Muscle layer of colon (tissue), 2 donors: ENCODE results near the gene FAM120C.

Experiments
- H3K27ac ChIP-seq: one replicate; pipeline ENCODE4 v1.7.0; 2013; ENCODE audit warnings: low read depth, mild to moderate bottlenecking, low read length, moderate library complexity
- H3K27me3 ChIP-seq, 2 donors: one replicate each; pipeline ENCODE4 v1.7.0; 2013; ENCODE audit warnings: low read length in 2 of 2, mild to moderate bottlenecking in 2 of 2; ENCODE audit not compliant: insufficient read depth in 2 of 2, control insufficient read depth in 1 of 2
- H3K36me3 ChIP-seq: one replicate; pipeline ENCODE4 v1.7.0; 2013; ENCODE audit warnings: mild to moderate bottlenecking, low read length; ENCODE audit not compliant: insufficient read depth
- H3K4me1 ChIP-seq: one replicate; pipeline ENCODE4 v1.7.0; 2013; ENCODE audit warnings: mild to moderate bottlenecking, low read length; ENCODE audit not compliant: insufficient read depth
- H3K4me3 ChIP-seq, 2 donors: one replicate each; pipeline ENCODE4 v1.7.0; 2013; ENCODE audit warnings: low read length in 2 of 2, low read depth in 1 of 2, mild to moderate bottlenecking in 1 of 2, moderate library complexity in 1 of 2
- H3K9ac ChIP-seq: one replicate; pipeline ENCODE4 v1.7.0; 2013; ENCODE audit warnings: low read length
- H3K9me3 ChIP-seq: one replicate; pipeline ENCODE4 v1.7.0; 2013; ENCODE audit warnings: mild to moderate bottlenecking, low read length
- donor health status: abdominal sarcoma.
- donor health status: Adenocarcinoma of cecum.

Gene FAM120C

GRCh38 chrX:54181202-54181953, 1.7 kb downstream of the FAM120C start:
- Histone ChIP-seq H3K27ac (no peak overlapping the region), H3K9ac (peak overlapping the region; percentile 4), H3K4me3 (peak overlapping the region in 1 of 2 donors; percentile 48)

GRCh38 chrX:54180403-54180802, 2.7 kb downstream of the FAM120C start:
- peaks cover 16% of the 10 kb centered on the region for H3K4me1 ChIP-seq
- H3K9ac ChIP-seq, result no peak overlapping the region

More at GRCh38 chrX:54181202-54181953, 1.7 kb downstream of the FAM120C start:
- Histone ChIP-seq H3K36me3 (no peaks in the 10 kb centered on the region), H3K27me3 (peaks cover 0 to 4% of the 10 kb centered on the region in 2 donors), H3K9me3 (no peaks in the 10 kb centered on the region), H3K4me1 (peaks cover 16% of the 10 kb centered on the region)

GRCh38 chrX:54178100-54178940, 4.7 kb downstream of the FAM120C start:
- Histone ChIP-seq H3K9ac (no peak overlapping the region), H3K36me3 (no peaks in the 10 kb centered on the region), H3K27me3 (peaks cover 0 to 4% of the 10 kb centered on the region in 2 donors), H3K4me3 (no peak overlapping the region), H3K4me1 (peaks cover 16% of the 10 kb centered on the region), H3K9me3 (no peaks in the 10 kb centered on the region), H3K27ac (no peak overlapping the region)

More at GRCh38 chrX:54180403-54180802, 2.7 kb downstream of the FAM120C start:
- H3K4me3 ChIP-seq, result no peak overlapping the region
- peaks cover 0 to 4% of the 10 kb centered on the region in 2 donors for H3K27me3 ChIP-seq
- no peak overlapping the region for H3K27ac ChIP-seq
- no peaks in the 10 kb centered on the region for H3K9me3 ChIP-seq
- no peaks in the 10 kb centered on the region for H3K36me3 ChIP-seq

GRCh38 chrX:54177306-54177705, 5.7 kb downstream of the FAM120C start:
- no peak overlapping the region for H3K27ac ChIP-seq
- no peaks in the 10 kb centered on the region for H3K36me3 ChIP-seq
- H3K9ac ChIP-seq, result no peak overlapping the region
- H3K4me1 ChIP-seq, result peaks cover 16% of the 10 kb centered on the region
- no peaks in the 10 kb centered on the region for H3K9me3 ChIP-seq
- peaks cover 0 to 4% of the 10 kb centered on the region in 2 donors for H3K27me3 ChIP-seq
- no peak overlapping the region for H3K4me3 ChIP-seq

GRCh38 chrX:54173791-54174190, 9.3 kb downstream of the FAM120C start:
- Histone ChIP-seq H3K9ac (no peak overlapping the region), H3K27me3 (no peaks in the 10 kb centered on the region), H3K27ac (no peak overlapping the region), H3K36me3 (no peaks in the 10 kb centered on the region), H3K9me3 (no peaks in the 10 kb centered on the region), H3K4me3 (no peak overlapping the region), H3K4me1 (no peaks in the 10 kb centered on the region)

GRCh38 chrX:54172455-54172854, 10.6 kb downstream of the FAM120C start:
- Histone ChIP-seq H3K27me3 (no peaks in the 10 kb centered on the region), H3K36me3 (no peaks in the 10 kb centered on the region), H3K4me1 (no peaks in the 10 kb centered on the region), H3K4me3 (no peak overlapping the region), H3K9ac (no peak overlapping the region), H3K27ac (no peak overlapping the region), H3K9me3 (no peaks in the 10 kb centered on the region)

GRCh38 chrX:54171527-54172250, 11.4 kb downstream of the FAM120C start:
- no peaks in the 10 kb centered on the region for H3K27me3 ChIP-seq
- no peak overlapping the region for H3K4me3 ChIP-seq
- H3K36me3 ChIP-seq, result no peaks in the 10 kb centered on the region
- no peak overlapping the region for H3K9ac ChIP-seq
- no peak overlapping the region for H3K27ac ChIP-seq
- no peaks in the 10 kb centered on the region for H3K9me3 ChIP-seq
- no peaks in the 10 kb centered on the region for H3K4me1 ChIP-seq

GRCh38 chrX:54171091-54171490, 12.0 kb downstream of the FAM120C start:
- no peak overlapping the region for H3K27ac ChIP-seq
- H3K9ac ChIP-seq, result no peak overlapping the region
- H3K27me3 ChIP-seq, result no peaks in the 10 kb centered on the region
- no peaks in the 10 kb centered on the region for H3K9me3 ChIP-seq
- no peak overlapping the region for H3K4me3 ChIP-seq
- no peaks in the 10 kb centered on the region for H3K4me1 ChIP-seq
- H3K36me3 ChIP-seq, result no peaks in the 10 kb centered on the region

- Histone ChIP-seq H3K36me3 (no peaks in the 10 kb centered on the region), H3K27ac (no peak overlapping the region), H3K4me1 (no peaks in the 10 kb centered on the region), H3K4me3 (no peak overlapping the region), H3K9ac (no peak overlapping the region), H3K9me3 (no peaks in the 10 kb centered on the region), H3K27me3 (no peaks in the 10 kb centered on the region)
These were observed 16.1 kb downstream of the FAM120C start for GRCh38 chrX:54166915-54167314.

GRCh38 chrX:54157561-54157960, 25.5 kb downstream of the FAM120C start:
- Histone ChIP-seq H3K27ac (no peak overlapping the region), H3K9me3 (no peaks in the 10 kb centered on the region), H3K27me3 (no peaks in the 10 kb centered on the region), H3K4me3 (no peak overlapping the region), H3K4me1 (no peaks in the 10 kb centered on the region), H3K36me3 (peaks cover 4% of the 10 kb centered on the region), H3K9ac (no peak overlapping the region)

- H3K36me3 ChIP-seq, result peaks cover 18% of the 10 kb centered on the region
- no peak overlapping the region for H3K4me3 ChIP-seq
- no peaks in the 10 kb centered on the region for H3K27me3 ChIP-seq
- no peaks in the 10 kb centered on the region for H3K4me1 ChIP-seq
- no peak overlapping the region for H3K9ac ChIP-seq
- H3K27ac ChIP-seq, result no peak overlapping the region
- H3K9me3 ChIP-seq, result no peaks in the 10 kb centered on the region
These were observed 48.8 kb downstream of the FAM120C start for GRCh38 chrX:54134269-54134668.
